Choroid plexus epithelial cell (primary cell): ENCODE data around the gene VSNL1.

Experiments
- DNase-seq: peaks from one replicate; pipeline ENCODE4 v3.0.0-alpha.2; 2010; ENCODE audit warnings: low read depth
- H3K4me3 ChIP-seq: 2 replicates; pipeline ENCODE4 v1.5.1; 2011; ENCODE audit warnings: low read depth, mild to moderate bottlenecking, control low read depth, low read length, moderate library complexity
- TF ChIP-seq, protein P1 (sequence below): conservative IDR thresholded peaks from 2 replicates; pipeline ENCODE4 v1.5.1; 2011; ENCODE audit warnings: low read depth, mild to moderate bottlenecking, control low read depth, inconsistent platforms, low read length, moderate library complexity

VSNL1 gene

DNA sequence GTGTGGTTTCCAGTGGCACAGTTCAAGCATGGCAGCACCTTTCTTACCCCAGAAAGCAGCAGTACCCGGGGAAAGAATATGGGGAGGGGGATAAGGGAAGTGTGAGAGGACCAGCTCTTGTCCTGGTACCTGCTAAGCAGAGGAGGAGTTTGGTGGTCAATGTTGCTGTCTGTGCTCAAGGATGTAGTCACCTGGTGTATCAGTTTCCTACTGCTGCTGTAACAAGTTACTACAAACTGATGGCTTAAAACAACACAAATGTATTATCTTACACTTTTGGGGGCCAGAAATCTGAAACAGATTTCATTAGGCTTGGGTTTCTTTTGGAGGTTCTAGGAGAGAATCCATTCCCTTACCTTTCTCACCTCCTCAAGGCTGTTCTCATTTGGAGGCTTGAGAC lies 77.5 kb downstream of the VSNL1 start:
- TF ChIP-seq, protein P1, sequence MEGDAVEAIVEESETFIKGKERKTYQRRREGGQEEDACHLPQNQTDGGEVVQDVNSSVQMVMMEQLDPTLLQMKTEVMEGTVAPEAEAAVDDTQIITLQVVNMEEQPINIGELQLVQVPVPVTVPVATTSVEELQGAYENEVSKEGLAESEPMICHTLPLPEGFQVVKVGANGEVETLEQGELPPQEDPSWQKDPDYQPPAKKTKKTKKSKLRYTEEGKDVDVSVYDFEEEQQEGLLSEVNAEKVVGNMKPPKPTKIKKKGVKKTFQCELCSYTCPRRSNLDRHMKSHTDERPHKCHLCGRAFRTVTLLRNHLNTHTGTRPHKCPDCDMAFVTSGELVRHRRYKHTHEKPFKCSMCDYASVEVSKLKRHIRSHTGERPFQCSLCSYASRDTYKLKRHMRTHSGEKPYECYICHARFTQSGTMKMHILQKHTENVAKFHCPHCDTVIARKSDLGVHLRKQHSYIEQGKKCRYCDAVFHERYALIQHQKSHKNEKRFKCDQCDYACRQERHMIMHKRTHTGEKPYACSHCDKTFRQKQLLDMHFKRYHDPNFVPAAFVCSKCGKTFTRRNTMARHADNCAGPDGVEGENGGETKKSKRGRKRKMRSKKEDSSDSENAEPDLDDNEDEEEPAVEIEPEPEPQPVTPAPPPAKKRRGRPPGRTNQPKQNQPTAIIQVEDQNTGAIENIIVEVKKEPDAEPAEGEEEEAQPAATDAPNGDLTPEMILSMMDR, result no peak
- no peak overlapping the region for H3K4me3 ChIP-seq
- no peak for DNase-seq

DNA sequence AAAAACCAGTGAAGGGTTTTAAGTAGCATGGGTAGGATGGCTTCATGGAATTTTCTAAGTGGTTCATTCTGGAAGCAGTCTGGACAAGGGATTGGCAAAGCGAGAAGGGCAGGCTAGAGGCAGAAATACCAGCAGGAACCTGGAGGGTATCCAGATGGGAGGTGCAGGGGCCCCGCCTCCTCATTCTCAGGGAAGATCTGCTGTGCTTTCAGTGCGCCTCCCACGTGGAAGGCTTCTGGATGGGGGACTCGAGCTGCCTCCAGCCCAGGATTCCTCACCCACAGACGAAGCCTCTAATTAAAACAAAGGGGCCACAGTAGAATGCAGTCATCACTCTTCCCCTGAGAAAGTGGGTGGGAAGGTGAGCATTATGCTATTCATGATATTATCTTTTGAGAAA lies 79.8 kb downstream of the VSNL1 start:
- TF ChIP-seq, protein P1, result no peak
- peak; percentile 22 for DNase-seq
- no peak overlapping the region for H3K4me3 ChIP-seq

DNA sequence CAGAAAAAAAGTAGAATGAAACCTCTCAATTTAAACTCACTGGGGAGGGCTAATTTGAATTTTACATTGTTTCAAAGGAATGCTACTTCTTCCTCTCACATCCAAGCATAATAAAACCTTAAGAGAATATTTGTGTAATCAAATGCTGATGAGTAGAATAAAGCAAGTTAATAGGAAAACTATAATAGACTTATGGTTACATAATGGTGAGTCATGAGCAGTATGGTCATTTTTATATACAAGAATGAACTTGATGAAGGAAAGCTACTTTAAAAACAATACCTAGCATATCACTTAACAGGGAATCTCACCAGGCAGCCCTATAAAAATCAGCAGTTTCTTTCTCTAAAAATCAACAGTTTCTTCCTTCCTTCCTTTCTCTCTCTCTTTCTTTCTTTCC lies 80.3 kb downstream of the VSNL1 start:
- DNase-seq, result peak; percentile 45
- H3K4me3 ChIP-seq, result no peak overlapping the region
- TF ChIP-seq, protein P1, result no peak

DNA sequence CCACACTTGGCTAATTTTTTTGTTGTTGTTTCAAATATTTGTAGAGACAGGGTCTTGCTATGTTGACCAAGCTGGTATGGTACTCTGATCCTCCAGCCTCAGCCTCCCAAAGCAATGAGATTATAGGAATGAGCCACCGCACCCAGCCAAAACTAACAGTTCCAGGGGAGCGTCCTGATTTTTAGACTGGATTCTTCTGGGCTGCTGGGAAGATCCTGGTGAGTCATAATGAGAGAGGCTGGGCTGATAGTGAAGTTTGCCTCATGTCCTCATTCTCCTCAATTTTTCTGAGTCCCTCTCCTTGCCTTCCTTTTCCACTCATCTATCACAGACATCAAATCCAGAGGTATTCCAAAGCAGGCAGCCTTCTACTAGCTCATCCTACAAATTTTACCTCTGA lies 81.3 kb downstream of the VSNL1 start:
- no peak overlapping the region for H3K4me3 ChIP-seq
- peak; percentile 13 for DNase-seq
- TF ChIP-seq, protein P1, result no peak

DNA sequence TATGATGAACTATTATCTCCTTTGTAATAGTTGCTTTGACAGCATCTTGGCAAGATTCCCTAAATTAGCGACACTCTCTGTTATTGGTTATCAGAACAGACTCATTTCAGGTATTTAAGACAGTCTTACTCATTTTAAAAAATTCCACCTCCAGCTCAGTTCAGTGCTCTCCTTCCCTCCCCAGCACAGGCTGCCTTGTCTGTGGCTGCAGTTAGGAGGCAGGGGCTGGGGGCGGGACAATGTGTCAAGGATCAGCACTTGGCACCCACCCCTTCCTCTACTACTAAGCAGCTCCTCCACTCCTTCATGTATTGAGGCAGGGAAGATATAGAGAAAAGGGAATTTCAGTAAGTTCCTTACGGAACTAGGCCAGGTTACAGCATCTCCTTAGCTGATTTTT lies 85.0 kb downstream of the VSNL1 start:
- DNase-seq, result no peak
- TF ChIP-seq, protein P1, result no peak

DNA sequence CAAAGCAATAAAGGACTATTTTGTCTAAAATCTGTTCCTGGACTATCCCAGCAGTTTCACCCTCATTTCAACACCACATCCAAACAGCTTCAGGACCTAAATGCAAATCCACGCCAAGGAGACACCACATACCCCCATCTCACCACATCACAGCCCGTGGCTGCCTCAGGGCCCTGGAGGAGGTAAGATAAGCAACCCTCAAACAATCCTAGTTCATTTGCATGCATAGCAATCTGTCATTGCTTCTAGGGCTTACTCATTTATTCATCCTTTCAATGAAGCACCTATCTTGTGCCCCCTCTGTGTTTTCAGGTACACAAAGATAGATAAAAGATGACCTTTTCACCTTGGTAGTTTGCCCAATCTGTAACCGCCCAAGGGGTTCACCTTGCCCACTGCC lies 86.5 kb downstream of the VSNL1 start:
- no peak overlapping the region for H3K4me3 ChIP-seq
- TF ChIP-seq, protein P1, result no peak

More for the DNA sequence above, 85.0 kb downstream of the VSNL1 start:
- H3K4me3 ChIP-seq, result no peak overlapping the region

DNA sequence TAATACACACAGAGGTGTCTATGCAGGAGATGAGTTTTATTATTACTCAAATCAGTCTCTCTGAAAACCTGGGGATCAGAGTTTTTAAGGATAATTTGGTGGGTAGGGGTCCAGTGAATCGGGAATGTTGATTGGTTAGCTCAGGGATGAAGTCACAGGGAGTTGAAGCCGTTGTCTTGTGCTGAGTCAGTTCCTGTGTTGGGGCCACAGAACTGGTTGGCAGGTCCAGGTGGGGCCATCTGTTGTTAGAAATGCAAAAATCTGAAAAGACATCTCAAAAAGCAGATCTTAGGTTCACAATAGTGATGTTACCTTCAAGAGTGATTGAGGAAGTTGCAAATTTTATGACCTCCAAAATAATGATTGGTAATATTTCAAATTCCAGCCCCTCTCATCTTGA lies 86.9 kb downstream of the VSNL1 start:
- no peak overlapping the region for H3K4me3 ChIP-seq
- DNase-seq, result no peak
- TF ChIP-seq, protein P1, result no peak

More for the DNA sequence above, 86.5 kb downstream of the VSNL1 start:
- DNase-seq, result no peak
